ENCODE measurements around the gene TRERF1.

DNA sequence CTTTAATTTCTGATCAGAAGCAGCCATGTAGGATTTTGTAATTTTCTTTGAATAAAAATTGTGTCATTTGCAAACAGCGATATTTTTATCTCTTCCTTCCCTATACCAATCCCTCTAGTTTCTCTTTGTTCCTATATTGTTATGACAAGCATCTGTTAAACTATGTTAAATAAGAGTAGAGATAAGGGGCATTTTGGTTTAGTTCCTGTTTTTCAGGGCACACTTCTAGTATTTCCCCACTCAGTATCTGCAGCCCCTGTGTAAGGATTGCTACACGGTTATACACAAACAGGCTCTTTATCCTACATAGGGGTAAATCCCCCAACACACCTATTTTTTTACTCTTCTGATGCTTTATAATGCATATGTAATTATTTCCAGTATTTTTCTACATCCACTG, 42.1 kb downstream of the TRERF1 start:
- TF ChIP-seq CTCF (conservative IDR thresholded peaks at IDR 0.05) (no peak), EZH2 (IDR thresholded peaks at IDR 0.05; ENCODE audit: low read depth) (no peak)
